GM10248 (cell line): ENCODE measurements around the gene FGF3.
A peak's percentile ranks its signal among the peaks of the same experiment; 100 is the strongest.

ENCODE experiments used
- CTCF ChIA-PET: fragments of 300-600 bp; sonication (Branson Sonifier 250); formaldehyde crosslinking; extraction: SDS; loops from one replicate; lab custom pipeline; 2021; ENCODE audit warnings: antibody characterized with exemption; lab: Yijun Ruan, JAX
- POLR2A ChIA-PET: fragments of 350-650 bp; sonication (Branson Sonifier 250); formaldehyde crosslinking; extraction: SDS; loops from one replicate; lab custom pipeline; 2020; ENCODE audit warnings: antibody characterized with exemption; lab: Yijun Ruan, JAX
- DNase-seq: peaks from one replicate; pipeline ENCODE4 v3.0.0; 2012; ENCODE audit errors: extremely low spot score
- CTCF ChIP-seq: IDR thresholded peaks from 2 replicates; pipeline ENCODE4 v1.5.1; 2012; ENCODE audit warnings: mild to moderate bottlenecking, low read depth; ENCODE audit errors: extremely low read depth, missing control alignments, control extremely low read depth

The FGF3 gene

GRCh38 chr11:69848201-69848600 is 29.0 kb upstream of the FGF3 start:
- TF ChIP-seq CTCF, result no peak
- no peak for DNase-seq
- ChIA-PET POLR2A (no interaction called here), CTCF (interaction anchor here (1.0 to 1.8 kb wide), 2 partner anchors 8 to 14 kb away, joined by 3 to 5 read pairs; no protein-coding TSS in a partner anchor)

DNA sequence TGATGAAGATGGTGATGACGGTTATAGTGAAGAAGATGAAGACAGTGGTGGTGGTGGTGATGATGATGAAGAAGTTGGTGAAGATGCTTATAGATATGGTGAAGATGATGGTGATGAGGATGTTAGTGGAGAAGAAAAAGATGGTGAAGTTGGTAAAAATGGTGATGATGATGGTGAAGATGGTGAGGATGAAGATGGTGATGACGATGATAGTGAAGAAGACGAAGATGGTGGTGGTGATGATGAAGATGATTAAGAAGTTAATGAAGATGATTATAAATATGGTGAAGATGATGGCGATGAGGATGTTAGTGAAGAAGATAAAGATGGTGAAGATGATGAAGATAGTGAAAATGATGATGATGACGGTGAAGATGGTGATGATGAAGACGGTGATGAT is 25.2 kb upstream of the FGF3 start:
- POLR2A ChIA-PET, result no interaction called here
- TF ChIP-seq CTCF, result no peak
- no peak for DNase-seq
- CTCF ChIA-PET, result no interaction called here

GRCh38 chr11:69843529-69843921 is 24.3 kb upstream of the FGF3 start:
- TF ChIP-seq CTCF, result no peak
- ChIA-PET CTCF (no interaction called here), POLR2A (no interaction called here)
- DNase-seq, result no peak

GRCh38 chr11:69842746-69843528 is 23.7 kb upstream of the FGF3 start:
- POLR2A ChIA-PET, result no interaction called here

GRCh38 chr11:69841859-69842698 is 22.9 kb upstream of the FGF3 start:
- POLR2A ChIA-PET, result no interaction called here
- peak; percentile 51 for DNase-seq
- CTCF ChIA-PET, result interaction anchor here (0.9 to 1.9 kb wide), 4 partner anchors 9 to 157 kb away, joined by 3 to 8 read pairs (median 4); no protein-coding TSS in a partner anchor

More at GRCh38 chr11:69842746-69843528, 23.7 kb upstream of the FGF3 start:
- CTCF ChIA-PET, result interaction anchor here (0.9 to 1.9 kb wide), 4 partner anchors 10 to 158 kb away, joined by 3 to 8 read pairs (median 4); no protein-coding TSS in a partner anchor
- no peak for TF ChIP-seq CTCF
- no peak for DNase-seq

More at GRCh38 chr11:69841859-69842698, 22.9 kb upstream of the FGF3 start:
- TF ChIP-seq CTCF, result peak; percentile 55
